H9 (cell line): ENCODE measurements around the gene ELAC1. TPM values are rescaled to one million over a fixed set of nuclear protein-coding genes. Genes with fewer than 3 reads are reported as not detected.

ENCODE experiments used
- DNase-seq: peaks from one replicate; pipeline ENCODE4 v3.0.0-alpha.2; 2017
- H2AFZ ChIP-seq: one replicate; pipeline ENCODE4 v1.6.1; 2013; ENCODE audit warnings: mild to moderate bottlenecking, low read length, control low read depth, moderate library complexity
- H2AK5ac ChIP-seq: 2 replicates; pipeline ENCODE4 v1.6.1; 2013; ENCODE audit warnings: low read length, control low read depth, mixed read lengths; ENCODE audit not compliant: insufficient read length
- H2BK120ac ChIP-seq: one replicate; pipeline ENCODE4 v1.6.1; 2013; ENCODE audit warnings: low read depth, mild to moderate bottlenecking, low read length, control low read depth, inconsistent platforms; ENCODE audit not compliant: poor library complexity, severe bottlenecking
- H2BK12ac ChIP-seq: 2 replicates; pipeline ENCODE4 v1.6.1; 2013; ENCODE audit warnings: low read length, control low read depth, mixed read lengths, low read depth; ENCODE audit not compliant: insufficient read length
- H2BK15ac ChIP-seq: 2 replicates; pipeline ENCODE4 v1.6.1; 2013; ENCODE audit warnings: low read depth, low read length, control low read depth
- H2BK20ac ChIP-seq: one replicate; pipeline ENCODE4 v1.6.1; 2013; ENCODE audit warnings: low read depth, mild to moderate bottlenecking, low read length, control low read depth, inconsistent platforms; ENCODE audit not compliant: poor library complexity, severe bottlenecking
- H2BK5ac ChIP-seq: 2 replicates; pipeline ENCODE4 v1.6.1; 2013; ENCODE audit warnings: low read length, control low read depth, mixed read lengths; ENCODE audit not compliant: insufficient read length
- H3K14ac ChIP-seq: 2 replicates; pipeline ENCODE4 v1.6.1; 2013; ENCODE audit warnings: low read length, control low read depth; ENCODE audit not compliant: insufficient read depth
- H3K18ac ChIP-seq: 2 replicates; pipeline ENCODE4 v1.6.1; 2013; ENCODE audit warnings: low read depth, mild to moderate bottlenecking, mixed read lengths, low read length, control low read depth; ENCODE audit not compliant: insufficient read length
- H3K23ac ChIP-seq: 2 replicates; pipeline ENCODE4 v1.6.1; 2013; ENCODE audit warnings: low read length, control low read depth, mixed read lengths, low read depth; ENCODE audit not compliant: insufficient read length
- H3K23me2 ChIP-seq: 2 replicates; pipeline ENCODE4 v1.6.1; 2013; ENCODE audit warnings: low read depth, mild to moderate bottlenecking, mixed read lengths, low read length, control low read depth; ENCODE audit not compliant: insufficient read length, poor library complexity, severe bottlenecking
- H3K27ac ChIP-seq: 2 replicates; pipeline ENCODE4 v1.5.1; 2013; ENCODE audit warnings: low read length, control low read depth, mixed read lengths, low read depth; ENCODE audit not compliant: insufficient read length
- H3K27me3 ChIP-seq: 2 replicates; pipeline ENCODE4 v1.6.1; 2013; ENCODE audit warnings: low read length, control low read depth, inconsistent platforms; ENCODE audit not compliant: insufficient read depth
- H3K4ac ChIP-seq: 2 replicates; pipeline ENCODE4 v1.6.1; 2013; ENCODE audit warnings: low read depth, mild to moderate bottlenecking, control low read depth, inconsistent platforms, low read length, moderate library complexity
- H3K4me1 ChIP-seq: 2 replicates; pipeline ENCODE4 v1.6.1; 2013; ENCODE audit warnings: low read length, control low read depth, inconsistent platforms; ENCODE audit not compliant: insufficient read depth
- H3K4me2 ChIP-seq: 2 replicates; pipeline ENCODE4 v1.6.1; 2013; ENCODE audit warnings: low read length, control low read depth, mixed read lengths; ENCODE audit not compliant: insufficient read length, insufficient read depth
- H3K56ac ChIP-seq: 2 replicates; pipeline ENCODE4 v1.6.1; 2013; ENCODE audit warnings: low read depth, mild to moderate bottlenecking, mixed read lengths, low read length, control low read depth; ENCODE audit not compliant: insufficient read length
- H3K79me1 ChIP-seq: 2 replicates; pipeline ENCODE4 v1.6.1; 2013; ENCODE audit warnings: low read depth, mild to moderate bottlenecking, moderate library complexity, low read length, control low read depth, inconsistent platforms; ENCODE audit not compliant: insufficient read depth, poor library complexity, severe bottlenecking
- H3K79me2 ChIP-seq: 2 replicates; pipeline ENCODE4 v1.6.1; 2013; ENCODE audit warnings: low read length, control low read depth, inconsistent platforms; ENCODE audit not compliant: insufficient read depth
- H3K9ac ChIP-seq: 2 replicates; pipeline ENCODE4 v1.6.1; 2013; ENCODE audit warnings: low read length, control low read depth, mixed read lengths; ENCODE audit not compliant: insufficient read length; ENCODE audit errors: extremely low read depth
- H3K9me3 ChIP-seq: one replicate; pipeline ENCODE4 v1.6.1; 2013; ENCODE audit warnings: low read depth, low read length, inconsistent platforms; ENCODE audit not compliant: control insufficient read depth
- H3T11ph ChIP-seq: one replicate; pipeline ENCODE4 v1.6.1; 2013; ENCODE audit warnings: mild to moderate bottlenecking, low read length, control low read depth, inconsistent platforms
- H4K20me1 ChIP-seq: one replicate; pipeline ENCODE4 v1.6.1; 2013; ENCODE audit not compliant: control insufficient read depth, insufficient read length, insufficient read depth
- H4K5ac ChIP-seq: 2 replicates; pipeline ENCODE4 v1.6.1; 2013; ENCODE audit warnings: low read depth, mild to moderate bottlenecking, mixed read lengths, low read length, control low read depth; ENCODE audit not compliant: insufficient read length
- H4K8ac ChIP-seq: replicated peaks from 2 replicates; pipeline ENCODE4 v1.6.1; 2013; ENCODE audit warnings: low read length, control low read depth, mixed read lengths, low read depth; ENCODE audit not compliant: insufficient read length
- H4K91ac ChIP-seq: 2 replicates; pipeline ENCODE4 v1.6.1; 2013; ENCODE audit warnings: low read depth, mild to moderate bottlenecking, moderate library complexity, mixed read lengths, low read length, control low read depth; ENCODE audit not compliant: insufficient read length
- H3K27ac Mint-ChIP-seq, 3 experiments: 2 replicates in 2 of 3; 3 replicates in 1 of 3; pipeline ENCODE4 v1.8.0; 2020 to 2021; ENCODE audit warnings: mixed read lengths in 3 of 3, mild to moderate bottlenecking in 1 of 3, moderate library complexity in 1 of 3
- H3K27me3 Mint-ChIP-seq: 2 replicates; pipeline ENCODE4 v1.8.0; 2021; ENCODE audit warnings: low read depth, mild to moderate bottlenecking, moderate library complexity, mixed read lengths
- H3K36me3 Mint-ChIP-seq, 3 experiments: 2 replicates in 2 of 3; 3 replicates in 1 of 3; pipeline ENCODE4 v1.8.0; 2020 to 2021; ENCODE audit warnings: low read depth in 3 of 3, mixed read lengths in 3 of 3; ENCODE audit not compliant: insufficient read depth in 1 of 3
- H3K4me1 Mint-ChIP-seq, 2 experiments: 2 replicates each; pipeline ENCODE4 v1.8.0; 2020; ENCODE audit warnings: mixed read lengths in 2 of 2
- H3K4me3 Mint-ChIP-seq, 2 experiments: 2 replicates in 1 of 2; 3 replicates in 1 of 2; pipeline ENCODE4 v1.8.0; 2020 to 2021; ENCODE audit warnings: mild to moderate bottlenecking in 2 of 2, mixed read lengths in 2 of 2, moderate library complexity in 1 of 2
- H3K9me3 Mint-ChIP-seq, 2 experiments: 2 replicates in 1 of 2; 3 replicates in 1 of 2; pipeline ENCODE4 v1.8.0; 2020; ENCODE audit warnings: mild to moderate bottlenecking in 2 of 2, mixed read lengths in 2 of 2, moderate library complexity in 1 of 2
- CTCF ChIP-seq: fragments of 200-600 bp; sonication (generic); conservative IDR thresholded peaks from 3 replicates; pipeline ENCODE4 v1.8.0; 2021; ENCODE audit warnings: antibody characterized with exemption, mild to moderate bottlenecking
- WGBS: extraction: QIAGEN DNeasy Blood & Tissue Kit; methylation state at CpG from one replicate; pipeline ENCODE4 v1.1.7; 2013; ENCODE audit warnings: missing lambda C conversion rate, low lambda C conversion rate, mixed read lengths; ENCODE audit not compliant: insufficient read length; ENCODE audit errors: extremely low coverage; 5-methylcytosine and 5-hydroxymethylcytosine counted together
- total RNA-seq: library from RNA; stranded (reverse); gene quantifications from 2 replicates; pipeline ENCODE4 v1.2.1, GENCODE V29; 2021

The ELAC1 gene
- total RNA-seq, 1 experiment from 2014 or later = 5.7 TPM

GRCh38 chr18:50947899-50948298 lies 19.9 kb upstream of the ELAC1 start:
- H2BK12ac ChIP-seq = no peak overlapping the region

More at GRCh38 chr18:50947899-50948298, 19.9 kb upstream of the ELAC1 start:
- H2AFZ ChIP-seq = no peak overlapping the region
- TF ChIP-seq CTCF = no peak
- no peak overlapping the region for H3K4me2 ChIP-seq
- H4K5ac ChIP-seq = no peak overlapping the region
- no peak overlapping the region for H2BK15ac ChIP-seq
- Mint-ChIP-seq H3K4me3 (no peak overlapping the region), H3K9me3 (no peaks in the 10 kb centered on the region), H3K27me3 (no peaks in the 10 kb centered on the region), H3K4me1 (no peaks in the 10 kb centered on the region), H3K36me3 (peaks cover 6 to 22% (median 17%) of the 10 kb centered on the region in 3 experiments; a peak in 6 of 7 replicates), H3K27ac (no peak overlapping the region)
- no peak overlapping the region for H3K27ac ChIP-seq
- H4K8ac ChIP-seq = no peak overlapping the region
- no peak overlapping the region for H2BK120ac ChIP-seq
- H3K9me3 ChIP-seq = no peaks in the 10 kb centered on the region
- no peak overlapping the region for H3K9ac ChIP-seq
- H3T11ph ChIP-seq = no peak overlapping the region
- no peaks in the 10 kb centered on the region for H3K79me2 ChIP-seq
- no peak overlapping the region for H3K18ac ChIP-seq
- no peak overlapping the region for H2AK5ac ChIP-seq
- no peak overlapping the region for H3K56ac ChIP-seq
- H2BK20ac ChIP-seq = no peak overlapping the region
- no peak for DNase-seq
- H3K4me1 ChIP-seq = no peaks in the 10 kb centered on the region
- no peak overlapping the region for H3K23ac ChIP-seq
- H4K20me1 ChIP-seq = no peaks in the 10 kb centered on the region
- no peaks in the 10 kb centered on the region for H3K27me3 ChIP-seq
- H4K91ac ChIP-seq = no peak overlapping the region
- no peak overlapping the region for H3K14ac ChIP-seq
- no peaks in the 10 kb centered on the region for H3K79me1 ChIP-seq
- H2BK5ac ChIP-seq = no peak overlapping the region
- no CpG with 5 or more reads among the region's 1 CpG for WGBS
- no peaks in the 10 kb centered on the region for H3K23me2 ChIP-seq
- no peak overlapping the region for H3K4ac ChIP-seq
